22Rv1 (cell line): ENCODE data around the gene TARBP2.

Experiments used
- CTCF ChIP-seq: fragments of 450-650 bp; IDR thresholded peaks from 2 replicates; pipeline ENCODE4 v1.5.1; 2017; ENCODE audit warnings: mild to moderate bottlenecking
- ZFX ChIP-seq: fragments of 450-650 bp; IDR thresholded peaks from 2 replicates; pipeline ENCODE4 v1.6.1; 2017; ENCODE audit warnings: antibody characterized with exemption, borderline replicate concordance

GRCh38 chr12:53492830-53493609, 8.1 kb upstream of the TARBP2 start:
- TF ChIP-seq CTCF (no peak), ZFX (no peak)
